H1 (cell line): ENCODE data around the gene WASHC4. TPM values are rescaled to one million over a fixed set of nuclear protein-coding genes. Genes with fewer than 3 reads are reported as not detected.

Experiments used
- CTCF ChIA-PET: fragments of 300-600 bp; sonication (Branson Sonifier 250); formaldehyde crosslinking; loops from one replicate; lab custom pipeline; 2021; ENCODE audit not compliant: partially characterized antibody; lab: Charles Lee
- POLR2A ChIA-PET: fragments of 300-600 bp; sonication (Branson Sonifier 250); formaldehyde crosslinking; loops from one replicate; lab custom pipeline; 2021; ENCODE audit warnings: inconsistent platforms; ENCODE audit not compliant: partially characterized antibody; lab: Charles Lee
- DNase-seq, 2 experiments: peaks; one replicate each; pipeline versions ENCODE4 v3.0.0 to v3.0.0-alpha.2; 2010 to 2022; ENCODE audit warnings: low spot score in 2 of 2, low read depth in 1 of 2, mixed read lengths in 1 of 2
- FAIRE-seq: peaks from 2 replicates; lab custom pipeline; 2011; peaks lifted over from hg19 to GRCh38; lab: Jason Lieb, UNC
- H2AFZ ChIP-seq: 2 replicates; pipeline ENCODE4 v1.8.1; 2012; ENCODE audit warnings: low read length, inconsistent platforms
- H2AK5ac ChIP-seq: 2 replicates; pipeline ENCODE4 v1.6.1; 2013; ENCODE audit warnings: low read depth, low read length
- H2BK120ac ChIP-seq: replicated peaks from 2 replicates; pipeline ENCODE3; 2013; ENCODE audit warnings: low read depth, low read length, inconsistent platforms
- H2BK12ac ChIP-seq: 2 replicates; pipeline ENCODE4 v1.6.1; 2013; ENCODE audit warnings: low read depth, low read length
- H2BK15ac ChIP-seq: 2 replicates; pipeline ENCODE4 v1.6.1; 2013; ENCODE audit warnings: low read length
- H2BK20ac ChIP-seq: 2 replicates; pipeline ENCODE4 v1.6.1; 2013; ENCODE audit warnings: low read length
- H2BK5ac ChIP-seq: 2 replicates; pipeline ENCODE4 v1.6.1; 2013; ENCODE audit warnings: low read depth, low read length
- H3K14ac ChIP-seq: 2 replicates; pipeline ENCODE4 v1.6.1; 2013; ENCODE audit warnings: inconsistent platforms; ENCODE audit not compliant: insufficient read length
- H3K18ac ChIP-seq: 2 replicates; pipeline ENCODE4 v1.6.1; 2013; ENCODE audit warnings: low read length; ENCODE audit errors: extremely low read depth
- H3K23ac ChIP-seq: 2 replicates; pipeline ENCODE4 v1.6.1; 2013; ENCODE audit warnings: inconsistent platforms; ENCODE audit not compliant: insufficient read length
- H3K23me2 ChIP-seq: 2 replicates; pipeline ENCODE4 v1.6.1; 2013; ENCODE audit warnings: low read depth, low read length
- H3K27ac ChIP-seq: 2 replicates; pipeline ENCODE4 v1.6.1; 2011; ENCODE audit warnings: low read depth, low read length, inconsistent platforms
- H3K27me3 ChIP-seq, 4 experiments: replicated peaks in 1 of 4; 1 replicate in 1 of 4; 2 replicates in 3 of 4; pipeline versions ENCODE4 v1.6.1 to v1.8.1; 2011 to 2013; ENCODE audit warnings: low read length in 3 of 4, mild to moderate bottlenecking in 3 of 4, inconsistent platforms in 2 of 4, mixed read lengths in 2 of 4, moderate library complexity in 1 of 4; ENCODE audit not compliant: control insufficient read depth in 3 of 4, insufficient read depth in 3 of 4; ENCODE audit errors: extremely low read depth in 1 of 4
- H3K36me3 ChIP-seq, 4 experiments: 2 replicates each; pipeline versions ENCODE4 v1.6.1 to v1.8.1; 2011 to 2013; ENCODE audit warnings: mild to moderate bottlenecking in 4 of 4, low read length in 3 of 4, moderate library complexity in 2 of 4, control low read depth in 1 of 4, inconsistent platforms in 1 of 4; ENCODE audit not compliant: insufficient read depth in 4 of 4, control insufficient read depth in 2 of 4
- H3K4ac ChIP-seq: replicated peaks from 2 replicates; pipeline ENCODE3; 2013; ENCODE audit warnings: low read length, low read depth, mixed read lengths, inconsistent platforms; ENCODE audit not compliant: insufficient read length
- H3K4me1 ChIP-seq, 4 experiments: replicated peaks in 1 of 4; 1 replicate in 1 of 4; 2 replicates in 3 of 4; pipeline versions ENCODE4 v1.6.1 to v1.8.1; 2011 to 2013; ENCODE audit warnings: low read length in 3 of 4, inconsistent platforms in 2 of 4, mixed read lengths in 1 of 4; ENCODE audit not compliant: insufficient read depth in 4 of 4, control insufficient read depth in 3 of 4
- H3K4me2 ChIP-seq, 2 experiments: 2 replicates each; pipeline versions ENCODE4 v1.6.1 to v1.8.1; 2011 to 2013; ENCODE audit warnings: low read depth in 2 of 2, low read length in 2 of 2, control low read depth in 1 of 2, inconsistent platforms in 1 of 2, mild to moderate bottlenecking in 1 of 2; ENCODE audit not compliant: insufficient read depth in 1 of 2
- H3K4me3 ChIP-seq, 4 experiments: fragments of 200-600, 300-600 bp in 1 of 4; sonication (generic), shearing (Covaris generic), sonication (Bioruptor Twin) in 1 of 4; 2 replicates each; pipeline versions ENCODE4 v1.5.1 to v1.8.1; 2011 to 2016; ENCODE audit warnings: low read length in 4 of 4, low read depth in 3 of 4, control low read depth in 2 of 4, inconsistent platforms in 2 of 4, mild to moderate bottlenecking in 2 of 4, mixed read lengths in 1 of 4, moderate library complexity in 1 of 4; ENCODE audit not compliant: insufficient read depth in 2 of 4; ENCODE audit errors: extremely low read depth in 1 of 4
- H3K56ac ChIP-seq: replicated peaks from 2 replicates; pipeline ENCODE3; 2013; ENCODE audit warnings: low read depth, mild to moderate bottlenecking, mixed read lengths, low read length, inconsistent platforms; ENCODE audit not compliant: insufficient read length
- H3K79me1 ChIP-seq: 2 replicates; pipeline ENCODE4 v1.6.1; 2013; ENCODE audit warnings: low read depth, low read length, control low read depth
- H3K79me2 ChIP-seq, 2 experiments: 2 replicates each; pipeline versions ENCODE4 v1.6.1 to v1.8.1; 2012 to 2013; ENCODE audit warnings: low read length in 2 of 2, mild to moderate bottlenecking in 2 of 2, inconsistent platforms in 1 of 2; ENCODE audit not compliant: insufficient read depth in 2 of 2, control insufficient read depth in 1 of 2
- H3K9ac ChIP-seq, 4 experiments: replicated peaks in 1 of 4; 1 replicate in 1 of 4; 2 replicates in 3 of 4; pipeline versions ENCODE4 v1.6.1 to v1.8.1; 2011 to 2013; ENCODE audit warnings: low read depth in 3 of 4, low read length in 3 of 4, control low read depth in 2 of 4, mild to moderate bottlenecking in 2 of 4, moderate library complexity in 2 of 4, inconsistent platforms in 1 of 4; ENCODE audit errors: extremely low read depth in 1 of 4
- H3K9me3 ChIP-seq, 2 experiments: 2 replicates each; pipeline versions ENCODE4 v1.6.1 to v1.8.1; 2012 to 2013; ENCODE audit warnings: mild to moderate bottlenecking in 2 of 2, moderate library complexity in 2 of 2, control low read depth in 1 of 2, inconsistent platforms in 1 of 2, low read depth in 1 of 2, low read length in 1 of 2, mixed read lengths in 1 of 2; ENCODE audit not compliant: insufficient read depth in 2 of 2
- H4K20me1 ChIP-seq, 2 experiments: replicated peaks in 1 of 2; 2 replicates each; pipeline versions ENCODE3 to v1.8.1; 2011 to 2013; ENCODE audit warnings: inconsistent platforms in 2 of 2, low read length in 2 of 2, mild to moderate bottlenecking in 1 of 2; ENCODE audit not compliant: insufficient read depth in 2 of 2, control insufficient read depth in 1 of 2
- H4K5ac ChIP-seq: 2 replicates; pipeline ENCODE4 v1.6.1; 2013; ENCODE audit warnings: low read length, low read depth, mixed read lengths, inconsistent platforms; ENCODE audit not compliant: insufficient read length
- H4K8ac ChIP-seq: 2 replicates; pipeline ENCODE4 v1.8.0; 2013; ENCODE audit warnings: mild to moderate bottlenecking, moderate library complexity, low read length, inconsistent platforms; ENCODE audit not compliant: insufficient read depth; ENCODE audit errors: extremely low read depth
- H4K91ac ChIP-seq: replicated peaks from 2 replicates; pipeline ENCODE3; 2013; ENCODE audit warnings: low read length, mixed read lengths, inconsistent platforms; ENCODE audit not compliant: insufficient read length
- CBX5 ChIP-seq: fragments of 300-800, 300-1000 bp; sonication (generic); IDR thresholded peaks from 2 replicates; pipeline ENCODE4 v1.7.1; 2016; ENCODE audit warnings: antibody characterized with exemption, low read length, low read depth
- CTBP2 ChIP-seq: IDR thresholded peaks from 2 replicates; pipeline ENCODE4 v1.7.0; 2011; ENCODE audit warnings: borderline replicate concordance, mild to moderate bottlenecking, moderate library complexity, mixed read lengths, low read length; ENCODE audit not compliant: insufficient read depth, insufficient read length
- EP300 ChIP-seq, 2 experiments: IDR thresholded peaks; 1 replicate in 1 of 2; 2 replicates in 1 of 2; pipeline ENCODE4 v1.6.1; 2011 to 2012; ENCODE audit warnings: low read depth in 2 of 2, low read length in 2 of 2, mild to moderate bottlenecking in 2 of 2, borderline replicate concordance in 1 of 2, inconsistent platforms in 1 of 2, moderate library complexity in 1 of 2
- FOSL1 ChIP-seq: IDR thresholded peaks from 2 replicates; pipeline ENCODE4 v1.6.1; 2011; ENCODE audit warnings: mild to moderate bottlenecking, low read depth, low read length, moderate library complexity; ENCODE audit not compliant: insufficient read depth
- JUND ChIP-seq: IDR thresholded peaks from 2 replicates; pipeline ENCODE4 v1.6.1; 2011; ENCODE audit warnings: mild to moderate bottlenecking, improper control_type of control experiment, low read length
- KDM4A ChIP-seq: IDR thresholded peaks from one replicate; pipeline ENCODE4 v1.7.1; 2012; ENCODE audit warnings: low read depth, mild to moderate bottlenecking, moderate library complexity, low read length, inconsistent platforms; ENCODE audit not compliant: severe bottlenecking
- MAX ChIP-seq: IDR thresholded peaks from 2 replicates; pipeline ENCODE4 v1.6.1; 2012; ENCODE audit warnings: inconsistent platforms
- PHF8 ChIP-seq: fragments of 200-600 bp; sonication (generic); conservative IDR thresholded peaks from 2 replicates; pipeline ENCODE4 v1.7.1; 2012; ENCODE audit warnings: low read depth, mild to moderate bottlenecking, inconsistent platforms, low read length, moderate library complexity
- RAD21 ChIP-seq, 2 experiments: IDR thresholded peaks in 1 of 2; conservative IDR thresholded peaks in 1 of 2; 2 replicates each; pipeline ENCODE4 v1.6.1; 2011; ENCODE audit warnings: low read depth in 2 of 2, low read length in 2 of 2, improper control_type of control experiment in 1 of 2, inconsistent platforms in 1 of 2, mild to moderate bottlenecking in 1 of 2, moderate library complexity in 1 of 2
- SIRT6 ChIP-seq: IDR thresholded peaks from one replicate; pipeline ENCODE4 v1.7.1; 2012; ENCODE audit warnings: low read length, inconsistent platforms
- SRF ChIP-seq: IDR thresholded peaks from 2 replicates; pipeline ENCODE4 v1.6.1; 2011; ENCODE audit warnings: mild to moderate bottlenecking, low read depth, low read length, moderate library complexity
- TAF1 ChIP-seq: IDR thresholded peaks from 2 replicates; pipeline ENCODE4 v1.6.1; 2011; ENCODE audit warnings: mild to moderate bottlenecking, low read depth, low read length
- USF2 ChIP-seq: IDR thresholded peaks from 2 replicates; pipeline ENCODE4 v1.6.1; 2011; ENCODE audit warnings: low read length, improper control_type of control experiment
- polyA plus RNA-seq, 7 experiments: library from polyadenylated mRNA; depleted of rRNA in 3 of 7; stranded (reverse) in 5 of 7; unstranded in 2 of 7; fragments of >200 nt in 5 of 7; fragments of 200-250 nt in 2 of 7; gene quantifications; 1 replicate in 5 of 7; 2 replicates in 1 of 7; 4 replicates in 1 of 7; pipeline versions ENCODE4 v1.2.1 to v1.2.3, GENCODE V29; 2011 to 2013; ENCODE audit warnings: missing spikeins in 2 of 7, mixed read lengths in 2 of 7
- total RNA-seq: library from RNA; stranded (reverse); fragmentation: NEBNext Ultra II Directional; extraction: Animal tissue kit (Norgen Biotek cat#: 25700); gene quantifications from 2 replicates; pipeline ENCODE4 v1.2.1, GENCODE V29; 2021

Gene WASHC4
- total and polyA plus RNA-seq, 2 of the 8 experiments (the other 6 are each of a cell fraction or from before 2014, with no cell fraction given): 13.0 to 38.5 TPM

- no peak overlapping the region for H2AK5ac ChIP-seq
- H3K4me3 ChIP-seq: no peak overlapping the region
- ChIA-PET CTCF (interaction anchor here (0.5 to 1.6 kb wide), 6 partner anchors 10 to 936 kb away, joined by 3 to 4 read pairs (median 3); no protein-coding TSS in a partner anchor), POLR2A (interaction anchor here (1.2 to 2.2 kb wide), 2 partner anchors 11 to 19 kb away, joined by 6 to 8 read pairs; partner anchors contain the start of gene ALDH1L2)
- no peak overlapping the region for H2AFZ ChIP-seq
- no peak overlapping the region for H3K23ac ChIP-seq
- no peak overlapping the region for H4K91ac ChIP-seq
- DNase-seq: no peak
- H4K5ac ChIP-seq: no peak overlapping the region
- H3K18ac ChIP-seq: no peak overlapping the region
- no peak overlapping the region for H3K27ac ChIP-seq
- no peaks in the 10 kb centered on the region for H3K4me1 ChIP-seq
- H3K9ac ChIP-seq: no peak overlapping the region
- no peak overlapping the region for H3K4me2 ChIP-seq
- no peak overlapping the region for H3K56ac ChIP-seq
- H2BK12ac ChIP-seq: no peak overlapping the region
- H3K79me1 ChIP-seq: no peaks in the 10 kb centered on the region
- no peak overlapping the region for H2BK20ac ChIP-seq
- no peak for FAIRE-seq
- peaks cover 2% of the 10 kb centered on the region for H3K23me2 ChIP-seq
- no peaks in the 10 kb centered on the region for H4K20me1 ChIP-seq
- peaks cover 0 to 3% of the 10 kb centered on the region in 2 experiments; a peak in 1 of 4 replicates for H3K9me3 ChIP-seq
- no peak overlapping the region for H2BK15ac ChIP-seq
- H2BK120ac ChIP-seq: no peak overlapping the region
- H3K4ac ChIP-seq: no peak overlapping the region
- H3K14ac ChIP-seq: no peak overlapping the region
- no peak overlapping the region for H4K8ac ChIP-seq
- no peaks in the 10 kb centered on the region for H3K79me2 ChIP-seq
- no peaks in the 10 kb centered on the region for H3K36me3 ChIP-seq
- no peaks in the 10 kb centered on the region for H3K27me3 ChIP-seq
- H2BK5ac ChIP-seq: no peak overlapping the region
- TF ChIP-seq TAF1: no peak
- TF ChIP-seq KDM4A: no peak
- TF ChIP-seq CTBP2: no peak
- TF ChIP-seq USF2: no peak
- TF ChIP-seq SRF: no peak
- no peak for TF ChIP-seq FOSL1
- TF ChIP-seq MAX: no peak
- TF ChIP-seq EP300 (IDR thresholded peaks at IDR 0.05; ENCODE audit: borderline replicate concordance in 1 of 2, low read depth in 2 of 2, low read length in 2 of 2): no peak
- TF ChIP-seq JUND: no peak
- TF ChIP-seq SIRT6: no peak
- TF ChIP-seq CBX5: no peak
- no peak for TF ChIP-seq RAD21 (IDR thresholded peaks at IDR 0.05 in 1 of 2, conservative IDR thresholded peaks at IDR 0.05 in 1 of 2; ENCODE audit: low read depth in 2 of 2, low read length in 2 of 2)
- no peak for TF ChIP-seq PHF8
Observed at GRCh38 chr12:105102673-105103072, 4.9 kb upstream of the WASHC4 start.
